A549 (cell line): ENCODE data around the gene SAP25. TPM values are rescaled to one million over a fixed set of nuclear protein-coding genes. Genes with fewer than 3 reads are reported as not detected.

ENCODE experiments used
- ATAC-seq, 2 experiments: fragments of 200-7000 bp in 1 of 2; fragments of >200 bp in 1 of 2; cut with Nextera tagmentation in 1 of 2; cut with Tn5 transposase in 1 of 2; 3 replicates each; pipeline versions ENCODE4 v1.8.0 to v1.9.1; 2018 to 2020; ENCODE audit warnings: mild to moderate bottlenecking in 1 of 2, moderate library complexity in 1 of 2
- CTCF ChIA-PET: fragments of 300-600 bp; sonication (Branson Sonifier 250); formaldehyde crosslinking; extraction: SDS; loops from one replicate; lab custom pipeline; 2021; ENCODE audit warnings: antibody characterized with exemption, inconsistent platforms; lab: Yijun Ruan, JAX
- POLR2A ChIA-PET: fragments of 350-600 bp; formaldehyde crosslinking; extraction: SDS; loops from one replicate; lab custom pipeline; 2021; ENCODE audit warnings: antibody characterized with exemption, inconsistent platforms; lab: Yijun Ruan, JAX
- DNase-seq, 2 experiments: peaks; one replicate each; pipeline versions ENCODE4 v3.0.0 to v3.0.0-alpha.2; 2011 to 2016; ENCODE audit warnings: low read depth in 1 of 2, low spot score in 1 of 2
- FAIRE-seq: peaks from 2 replicates; lab custom pipeline; 2011; peaks lifted over from hg19 to GRCh38; lab: Jason Lieb, UNC
- H3K27ac ChIP-seq, 2 experiments: fragments of >200 bp; sonication (Bioruptor Twin); formaldehyde crosslinking; 3 replicates each; pipeline ENCODE4 v1.5.1; 2016 to 2017
- H3K4me1 ChIP-seq: fragments of >200 bp; sonication (Bioruptor Twin); formaldehyde crosslinking; 3 replicates; pipeline ENCODE4 v1.6.1; 2016
- H3K4me2 ChIP-seq: fragments of >200 bp; sonication (Bioruptor Twin); formaldehyde crosslinking; 3 replicates; pipeline ENCODE4 v1.6.1; 2016
- H3K4me3 ChIP-seq: fragments of >200 bp; sonication (Bioruptor Twin); formaldehyde crosslinking; 3 replicates; pipeline ENCODE4 v1.5.1; 2016
- H3K9me3 ChIP-seq: fragments of >200 bp; sonication (Bioruptor Twin); formaldehyde crosslinking; 3 replicates; pipeline ENCODE4 v1.6.1; 2016
- BCL3 ChIP-seq: fragments of >200 bp; sonication (Bioruptor Twin); formaldehyde crosslinking; IDR thresholded peaks from 3 replicates; pipeline ENCODE4 v1.6.1; 2016
- BHLHE40 ChIP-seq: IDR thresholded peaks from 2 replicates; pipeline ENCODE4 v1.6.1; 2012; ENCODE audit warnings: low read depth, low read length, inconsistent platforms
- CBX2 ChIP-seq: fragments of 200-600 bp; sonication (generic); IDR thresholded peaks from 2 replicates; pipeline ENCODE4 v1.6.1; 2016; ENCODE audit warnings: low read depth, mild to moderate bottlenecking, borderline replicate concordance
- CBX8 ChIP-seq: fragments of 200-600 bp; sonication (generic); IDR thresholded peaks from 2 replicates; pipeline ENCODE4 v1.6.1; 2016
- CEBPB ChIP-seq, 2 experiments: fragments of >200 bp in 1 of 2; sonication (Bioruptor Twin) in 1 of 2; formaldehyde crosslinking in 1 of 2; IDR thresholded peaks; 2 replicates each; pipeline ENCODE4 v1.6.1; 2012 to 2016
- CHD2 ChIP-seq: fragments of 150-350 bp; IDR thresholded peaks from 2 replicates; pipeline ENCODE4 v1.6.1; 2014; ENCODE audit warnings: low read length; ENCODE audit not compliant: partially characterized antibody
- EHMT2 ChIP-seq: fragments of 200-600 bp; sonication (generic); IDR thresholded peaks from 2 replicates; pipeline ENCODE4 v1.6.1; 2016; ENCODE audit warnings: antibody characterized with exemption, low read depth, mild to moderate bottlenecking, moderate library complexity
- ELK1 ChIP-seq: fragments of 150-350 bp; IDR thresholded peaks from 2 replicates; pipeline ENCODE4 v1.6.1; 2014; ENCODE audit warnings: low read depth, mild to moderate bottlenecking, low read length
- EP300 ChIP-seq, 2 experiments: fragments of >200 bp; sonication (Bioruptor Twin); formaldehyde crosslinking; IDR thresholded peaks; 2 replicates in 1 of 2; 3 replicates in 1 of 2; pipeline ENCODE4 v1.6.1; 2016 to 2017
- ESRRA ChIP-seq: fragments of 150-350 bp; IDR thresholded peaks from 2 replicates; pipeline ENCODE4 v1.6.1; 2014; ENCODE audit warnings: mild to moderate bottlenecking, low read length, borderline replicate concordance
- FOSL2 ChIP-seq, 2 experiments: fragments of 450-650 bp in 1 of 2; fragments of >200 bp in 1 of 2; sonication (Bioruptor Twin) in 1 of 2; formaldehyde crosslinking; IDR thresholded peaks; 2 replicates each; pipeline versions ENCODE4 v1.5.0 to v1.6.1; 2016 to 2020; ENCODE audit warnings: mild to moderate bottlenecking in 1 of 2, moderate library complexity in 1 of 2
- FOXS1 ChIP-seq: fragments of 250-450 bp; sonication (Bioruptor Pico); IDR thresholded peaks from 2 replicates; pipeline ENCODE4 v1.5.0; 2020; ENCODE audit warnings: mild to moderate bottlenecking, moderate library complexity
- GATA3 ChIP-seq: IDR thresholded peaks from 2 replicates; pipeline ENCODE4 v1.6.1; 2012; ENCODE audit warnings: borderline replicate concordance
- HOXB13 ChIP-seq: fragments of 250-450 bp; sonication (Bioruptor Pico); IDR thresholded peaks from 2 replicates; pipeline ENCODE4 v1.5.0; 2020; ENCODE audit warnings: low read depth, mild to moderate bottlenecking, moderate library complexity
- JUN ChIP-seq, 2 experiments: fragments of >200 bp; sonication (Bioruptor Twin); formaldehyde crosslinking; IDR thresholded peaks; 2 replicates in 1 of 2; 3 replicates in 1 of 2; pipeline ENCODE4 v1.6.1; 2016 to 2017
- JUNB ChIP-seq: fragments of >200 bp; sonication (Bioruptor Twin); formaldehyde crosslinking; IDR thresholded peaks from 2 replicates; pipeline ENCODE4 v1.6.1; 2016
- KDM5A ChIP-seq: fragments of 200-600 bp; sonication (generic); IDR thresholded peaks from 2 replicates; pipeline ENCODE4 v1.6.1; 2016; ENCODE audit warnings: antibody characterized with exemption, mild to moderate bottlenecking
- MAFK ChIP-seq: fragments of 450-650 bp; IDR thresholded peaks from 2 replicates; pipeline ENCODE4 v1.6.1; 2014; ENCODE audit not compliant: partially characterized antibody
- MAX ChIP-seq: IDR thresholded peaks from 2 replicates; pipeline ENCODE4 v1.6.1; 2012
- MYC ChIP-seq: IDR thresholded peaks from 2 replicates; pipeline ENCODE4 v1.6.1; 2012; ENCODE audit warnings: mild to moderate bottlenecking, inconsistent platforms, low read length, improper control_type of control experiment, borderline replicate concordance
- NPAS2 ChIP-seq: fragments of 250-450 bp; sonication (Bioruptor Pico); IDR thresholded peaks from 2 replicates; pipeline ENCODE4 v1.8.0; 2022; ENCODE audit warnings: mild to moderate bottlenecking, moderate library complexity, borderline replicate concordance
- NR3C1 ChIP-seq: fragments of >200 bp; sonication (Bioruptor Twin); formaldehyde crosslinking; IDR thresholded peaks from 3 replicates; pipeline ENCODE4 v1.6.1; 2017
- POLR2A ChIP-seq: IDR thresholded peaks from 2 replicates; pipeline ENCODE4 v1.6.1; 2012; ENCODE audit warnings: mild to moderate bottlenecking, low read length
- RAD21 ChIP-seq, 2 experiments: fragments of >200 bp in 1 of 2; sonication (Bioruptor Twin) in 1 of 2; formaldehyde crosslinking in 1 of 2; IDR thresholded peaks in 1 of 2; conservative IDR thresholded peaks in 1 of 2; 2 replicates in 1 of 2; 3 replicates in 1 of 2; pipeline ENCODE4 v1.6.1; 2012 to 2018; ENCODE audit warnings: inconsistent platforms in 1 of 2
- RARB ChIP-seq: fragments of 250-450 bp; sonication (Bioruptor Pico); IDR thresholded peaks from 2 replicates; pipeline ENCODE4 v1.8.0; 2021; ENCODE audit warnings: mild to moderate bottlenecking, moderate library complexity
- RCOR1 ChIP-seq: fragments of 150-350 bp; IDR thresholded peaks from 2 replicates; pipeline ENCODE4 v1.6.1; 2014; ENCODE audit warnings: antibody characterized with exemption, low read length, low read depth
- RFX5 ChIP-seq: fragments of 450-650 bp; IDR thresholded peaks from 2 replicates; pipeline ENCODE4 v1.7.1; 2014; ENCODE audit warnings: antibody characterized with exemption, mild to moderate bottlenecking, moderate library complexity
- RNF2 ChIP-seq: fragments of 200-600 bp; sonication (generic); IDR thresholded peaks from 2 replicates; pipeline ENCODE4 v1.6.1; 2016; ENCODE audit warnings: low read depth, mild to moderate bottlenecking, antibody characterized with exemption, moderate library complexity, borderline replicate concordance
- SMC3 ChIP-seq: fragments of >200 bp; sonication (Bioruptor Twin); formaldehyde crosslinking; IDR thresholded peaks from 3 replicates; pipeline ENCODE4 v1.6.1; 2018; ENCODE audit warnings: inconsistent platforms
- TFCP2L1 ChIP-seq: fragments of 250-450 bp; sonication (Bioruptor Pico); IDR thresholded peaks from 2 replicates; pipeline ENCODE4 v1.5.0; 2021; ENCODE audit warnings: mild to moderate bottlenecking
- ZFP36 ChIP-seq: fragments of 450-650 bp; IDR thresholded peaks from 2 replicates; pipeline ENCODE4 v1.6.1; 2014; ENCODE audit warnings: borderline replicate concordance; ENCODE audit not compliant: partially characterized antibody
- WGBS: methylation state at CpG from one replicate; pipeline ENCODE4 v1.1.6; 2017; ENCODE audit errors: missing lambda C conversion rate; 5-methylcytosine and 5-hydroxymethylcytosine counted together
- polyA plus RNA-seq, 4 experiments: library from polyadenylated mRNA; depleted of rRNA in 3 of 4; stranded (reverse); fragments of >200 nt; fragmentation: RNase III in 1 of 4; extraction: RNeasy Plus Mini Kit Qiagen cat#74134 plus additional on column Dnase treatment in 1 of 4; gene quantifications; 2 replicates in 3 of 4; 3 replicates in 1 of 4; pipeline ENCODE4 v1.2.3, GENCODE V29; 2011 to 2017

SAP25 gene
- polyA plus RNA-seq, 2 of the 4 experiments (the other 2 are of a cell fraction): 0.37 TPM; not detected in 1

GRCh38 chr7:100602889-100603725, 29.4 kb upstream of the SAP25 start:
- H3K4me1 ChIP-seq: 0 out of 3 replicates have a peak, but pooled peaks cover 8% of the 10 kb centered on the region
- 75% methylated on average over 21 of the region's 21 CpGs for WGBS
- no peak for ATAC-seq
- TF ChIP-seq ESRRA: no peak
- TF ChIP-seq FOSL2 (IDR thresholded peaks at IDR 0.05): no peak
- TF ChIP-seq FOSL2 (CRISPR knock-in tag; IDR thresholded peaks at IDR 0.05): no peak
- no peak for TF ChIP-seq FOXS1 (CRISPR knock-in tag)
- TF ChIP-seq SMC3: no peak
- TF ChIP-seq HOXB13 (CRISPR knock-in tag): no peak
- TF ChIP-seq MYC: no peak
- no peak for TF ChIP-seq POLR2A
- TF ChIP-seq TFCP2L1 (CRISPR knock-in tag): no peak
- TF ChIP-seq RNF2: no peak
- no peak for TF ChIP-seq RARB
- TF ChIP-seq JUN (IDR thresholded peaks at IDR 0.05): no peak
- no peak for TF ChIP-seq ELK1
- no peak for TF ChIP-seq RAD21 (conservative IDR thresholded peaks at IDR 0.05 in 1 of 2, IDR thresholded peaks at IDR 0.05 in 1 of 2)
- TF ChIP-seq ZFP36: no peak
- no peak for TF ChIP-seq NR3C1
- TF ChIP-seq MAX: no peak
- no peak for TF ChIP-seq GATA3
- no peak for TF ChIP-seq RFX5
- ChIA-PET CTCF (interaction anchor here (0.8 to 4.3 kb wide), 12 partner anchors 10 to 152 kb away, joined by 3 to 16 read pairs (median 4); no protein-coding TSS in a partner anchor), POLR2A (interaction anchor here (1.4 to 1.9 kb wide), 2 partner anchors 9 to 17 kb away, joined by 5 to 17 read pairs; partner anchors contain the start of genes FBXO24 and MOSPD3)
- H3K4me3 ChIP-seq: no peak overlapping the region
- no peak for FAIRE-seq
- no peaks in the 10 kb centered on the region for H3K9me3 ChIP-seq
- peak overlapping the region; percentile 100; the same call in 2 of the 3 replicates for H3K4me2 ChIP-seq
- peak overlapping the region in 1 of 2 experiments; percentile 86; a peak in 2 of 6 replicates for H3K27ac ChIP-seq
- no peak for DNase-seq

GRCh38 chr7:100600730-100601038, 27.0 kb upstream of the SAP25 start:
- H3K4me2 ChIP-seq: no peak overlapping the region
- no peak overlapping the region for H3K4me3 ChIP-seq
- no peak for ATAC-seq
- 0 out of 3 replicates have a peak, but pooled peaks cover 4% of the 10 kb centered on the region for H3K4me1 ChIP-seq
- H3K27ac ChIP-seq: no peak overlapping the region
- ChIA-PET POLR2A (no interaction called here), CTCF (interaction anchor here (1.5 kb wide), 1 partner anchor 41 kb away, joined by 6 read pairs; no protein-coding TSS in a partner anchor)
- no peaks in the 10 kb centered on the region for H3K9me3 ChIP-seq
- WGBS: 88% methylated on average over 9 of the region's 9 CpGs
- FAIRE-seq: no peak
- TF ChIP-seq MYC (no peak), ESRRA (no peak), BHLHE40 (no peak), EP300 (IDR thresholded peaks at IDR 0.05) (no peak), CEBPB (IDR thresholded peaks at IDR 0.05) (no peak), JUNB (no peak), GATA3 (no peak), RCOR1 (no peak), EHMT2 (no peak), CBX8 (no peak), CHD2 (no peak), BCL3 (no peak), CBX2 (no peak), KDM5A (no peak), MAFK (no peak), NPAS2 (CRISPR knock-in tag) (no peak)
- no peak for DNase-seq
